ENCODE results near the gene NPVF.

The NPVF gene

DNA sequence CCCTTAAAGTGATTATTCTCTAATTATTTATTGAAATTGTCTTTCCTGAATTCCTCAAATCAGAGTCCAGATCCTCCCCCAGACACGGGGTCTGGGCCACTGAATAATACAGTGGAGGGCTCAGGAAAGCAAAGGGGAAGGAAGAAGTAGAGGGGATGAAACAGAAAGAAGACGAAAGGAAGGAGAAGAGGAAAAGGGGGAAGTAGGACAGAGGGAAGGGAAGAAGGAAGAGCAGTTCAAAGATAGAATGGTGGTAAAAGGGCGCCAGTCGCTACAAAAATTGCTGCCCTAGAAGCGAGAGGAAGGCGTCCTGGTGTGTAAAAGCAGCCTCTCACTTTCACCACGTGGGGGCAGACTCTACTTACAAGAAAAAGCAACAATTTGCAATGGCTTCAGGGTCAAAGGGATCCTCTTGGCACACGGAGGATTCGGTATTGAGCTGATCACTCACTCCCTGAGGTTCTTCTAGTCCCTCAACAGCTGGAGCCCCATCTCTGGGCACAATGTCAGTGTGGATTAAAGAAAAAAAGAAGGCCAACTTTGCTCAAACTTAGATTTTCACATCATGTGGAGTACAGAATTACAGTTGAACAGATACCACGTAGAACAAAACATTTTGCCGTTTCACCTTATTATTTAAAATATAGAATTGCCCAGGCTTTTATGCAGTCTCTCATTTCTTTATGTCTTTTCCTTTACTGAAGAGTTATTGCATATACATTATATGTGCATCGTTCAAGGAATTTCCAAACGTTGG, 31.4 kb upstream of the NPVF start:
- TF ChIP-seq, protein P1, sequence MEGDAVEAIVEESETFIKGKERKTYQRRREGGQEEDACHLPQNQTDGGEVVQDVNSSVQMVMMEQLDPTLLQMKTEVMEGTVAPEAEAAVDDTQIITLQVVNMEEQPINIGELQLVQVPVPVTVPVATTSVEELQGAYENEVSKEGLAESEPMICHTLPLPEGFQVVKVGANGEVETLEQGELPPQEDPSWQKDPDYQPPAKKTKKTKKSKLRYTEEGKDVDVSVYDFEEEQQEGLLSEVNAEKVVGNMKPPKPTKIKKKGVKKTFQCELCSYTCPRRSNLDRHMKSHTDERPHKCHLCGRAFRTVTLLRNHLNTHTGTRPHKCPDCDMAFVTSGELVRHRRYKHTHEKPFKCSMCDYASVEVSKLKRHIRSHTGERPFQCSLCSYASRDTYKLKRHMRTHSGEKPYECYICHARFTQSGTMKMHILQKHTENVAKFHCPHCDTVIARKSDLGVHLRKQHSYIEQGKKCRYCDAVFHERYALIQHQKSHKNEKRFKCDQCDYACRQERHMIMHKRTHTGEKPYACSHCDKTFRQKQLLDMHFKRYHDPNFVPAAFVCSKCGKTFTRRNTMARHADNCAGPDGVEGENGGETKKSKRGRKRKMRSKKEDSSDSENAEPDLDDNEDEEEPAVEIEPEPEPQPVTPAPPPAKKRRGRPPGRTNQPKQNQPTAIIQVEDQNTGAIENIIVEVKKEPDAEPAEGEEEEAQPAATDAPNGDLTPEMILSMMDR (IDR thresholded peaks at IDR 0.05; ENCODE audit: low read depth, low read length, missing control alignments): peak; percentile 91
- no peak overlapping the region for H3K27ac ChIP-seq
- no peak overlapping the region for H3K4me3 ChIP-seq (ENCODE audit: low read depth, low read length)
- no peaks in the 10 kb centered on the region for H3K27me3 ChIP-seq (replicated peaks)
- H3K36me3 ChIP-seq (replicated peaks): no peaks in the 10 kb centered on the region
- in situ Hi-C loops (cut with HindIII; ENCODE audit: low pct_ligation_motif_present, low sequenced_read_pairs): no loop called here
- DNase-seq: peak; percentile 71

DNA sequence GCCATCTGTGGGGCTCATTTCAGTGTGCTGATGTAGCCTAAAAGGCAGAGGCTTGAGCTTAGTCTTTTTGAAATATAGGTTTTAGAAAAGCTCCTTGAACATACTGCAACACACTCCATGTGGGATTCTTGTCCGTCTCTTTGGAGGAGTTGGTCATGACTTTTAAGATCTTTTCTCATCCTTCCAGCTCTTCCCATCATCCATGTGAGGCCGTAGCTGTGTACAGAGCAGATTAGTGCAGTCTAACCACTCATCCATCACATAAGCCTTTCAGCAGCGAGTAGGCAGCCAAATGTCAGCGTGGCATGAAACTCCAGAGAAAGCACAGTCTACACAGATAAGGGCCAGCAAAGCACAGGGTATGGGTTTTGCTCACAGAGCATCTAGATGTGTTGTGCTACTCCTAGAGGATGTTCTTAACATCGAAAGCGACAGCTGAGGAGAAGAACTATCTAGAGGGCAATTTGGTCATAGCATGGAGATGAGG, 28.1 kb upstream of the NPVF start:
- Histone ChIP-seq H3K36me3 (replicated peaks) (no peaks in the 10 kb centered on the region), H3K27me3 (replicated peaks) (no peaks in the 10 kb centered on the region), H3K27ac (no peak overlapping the region), H3K4me3 (ENCODE audit: low read depth, low read length) (no peak overlapping the region)
- in situ Hi-C loops (cut with HindIII; ENCODE audit: low pct_ligation_motif_present, low sequenced_read_pairs): no loop called here
- TF ChIP-seq, protein P1 (IDR thresholded peaks at IDR 0.05; ENCODE audit: low read depth, low read length, missing control alignments): no peak
- DNase-seq: no peak

DNA sequence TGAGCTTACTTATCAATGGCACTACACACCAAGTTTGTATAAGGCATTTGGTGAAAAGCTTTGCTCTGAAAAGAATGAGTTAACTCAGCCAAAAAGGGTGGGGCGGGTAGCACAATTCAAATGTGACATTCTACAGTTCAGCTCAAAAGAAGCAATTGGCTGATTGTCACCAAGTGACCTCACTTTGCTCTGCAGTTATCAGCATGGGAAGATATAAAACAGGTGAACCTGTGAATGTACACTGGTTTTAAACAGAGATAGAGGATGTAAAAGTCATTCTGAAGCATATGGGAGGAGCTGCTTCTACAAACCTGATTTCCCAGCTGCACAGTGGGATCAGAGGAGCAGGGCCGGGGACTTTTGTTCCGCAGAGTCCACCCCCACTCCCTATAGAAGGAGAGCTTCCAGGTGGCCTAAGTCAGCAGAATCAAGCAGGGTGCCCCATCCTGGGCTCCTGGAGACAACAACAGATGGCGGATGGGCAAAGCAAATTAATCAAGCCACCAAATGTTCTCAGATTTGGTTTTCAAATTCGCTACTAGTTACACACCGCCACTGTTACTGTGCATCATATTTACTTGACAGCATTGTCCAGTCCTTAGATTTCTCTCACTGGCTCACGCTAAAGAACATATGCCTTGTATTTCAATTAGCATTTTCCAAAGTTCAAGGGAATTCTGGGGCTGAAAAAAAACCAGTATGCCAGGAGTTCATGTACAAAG, 27.5 kb upstream of the NPVF start:
- in situ Hi-C loops (cut with HindIII; ENCODE audit: low pct_ligation_motif_present, low sequenced_read_pairs): no loop called here
- Histone ChIP-seq H3K36me3 (replicated peaks) (no peaks in the 10 kb centered on the region), H3K27me3 (replicated peaks) (no peaks in the 10 kb centered on the region), H3K27ac (no peak overlapping the region), H3K4me3 (ENCODE audit: low read depth, low read length) (no peak overlapping the region)
- no peak for DNase-seq
- TF ChIP-seq, protein P1 (IDR thresholded peaks at IDR 0.05; ENCODE audit: low read depth, low read length, missing control alignments): no peak

DNA sequence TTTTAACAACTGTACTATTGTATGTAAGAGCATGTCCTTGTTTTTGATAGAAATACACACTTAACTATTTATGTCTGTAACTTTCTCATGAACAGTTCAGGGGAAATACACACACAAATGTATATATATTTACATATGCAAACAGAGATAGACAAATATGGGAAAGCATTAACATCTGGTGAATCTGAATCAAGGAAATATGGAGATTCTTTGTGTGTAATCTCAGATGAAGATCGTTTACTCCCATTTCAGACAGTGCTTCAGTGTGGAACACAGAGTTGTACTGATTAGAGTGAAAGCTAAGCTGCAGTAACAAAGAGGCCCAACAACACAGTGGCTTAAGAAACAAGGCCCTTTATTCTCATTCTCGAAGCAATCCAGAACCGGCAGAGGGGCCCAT, 26.3 kb upstream of the NPVF start:
- in situ Hi-C loops (cut with HindIII; ENCODE audit: low pct_ligation_motif_present, low sequenced_read_pairs): no loop called here
- H3K27me3 ChIP-seq (replicated peaks): no peaks in the 10 kb centered on the region
- H3K4me3 ChIP-seq (ENCODE audit: low read depth, low read length): no peak overlapping the region
- TF ChIP-seq, protein P1 (IDR thresholded peaks at IDR 0.05; ENCODE audit: low read depth, low read length, missing control alignments): no peak
- DNase-seq: no peak
- no peak overlapping the region for H3K27ac ChIP-seq
- no peaks in the 10 kb centered on the region for H3K36me3 ChIP-seq (replicated peaks)

DNA sequence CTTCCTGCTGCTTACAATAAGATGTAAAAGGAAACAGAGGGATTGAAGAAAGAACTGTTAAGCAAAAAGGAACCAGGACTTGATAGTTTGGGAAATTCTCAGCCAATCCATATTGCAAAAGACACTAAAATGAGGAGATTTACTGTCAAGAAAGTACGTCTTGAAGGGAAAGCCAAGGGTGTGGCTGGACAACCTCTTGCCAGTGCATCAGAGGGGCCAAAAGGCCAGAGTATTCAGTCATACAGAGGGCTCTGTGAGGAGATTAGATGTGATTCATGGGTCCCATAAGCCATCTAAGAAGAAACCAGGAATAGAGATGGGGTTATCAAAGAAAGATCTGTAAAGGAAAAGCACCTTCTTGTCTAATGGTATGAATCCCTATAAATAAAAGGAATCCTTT, 25.4 kb upstream of the NPVF start:
- H3K27ac ChIP-seq: no peak overlapping the region
- H3K27me3 ChIP-seq (replicated peaks): no peaks in the 10 kb centered on the region
- no peak for DNase-seq
- TF ChIP-seq, protein P1 (IDR thresholded peaks at IDR 0.05; ENCODE audit: low read depth, low read length, missing control alignments): no peak
- in situ Hi-C loops (cut with HindIII; ENCODE audit: low pct_ligation_motif_present, low sequenced_read_pairs): no loop called here
- no peak overlapping the region for H3K4me3 ChIP-seq (ENCODE audit: low read depth, low read length)
- H3K36me3 ChIP-seq (replicated peaks): no peaks in the 10 kb centered on the region

Data from brain microvascular endothelial cell (primary cell).